Measurements from ENCODE around the gene WDR17.
A peak's percentile ranks its signal among the peaks of the same experiment; 100 is the strongest.
"Not testable (repeated sequence)": the region's sequence is repeated elsewhere in the genome, so short reads cannot be mapped to it uniquely, and the experiment has no call there.

The WDR17 gene

GRCh38 chr4:176195184-176195978 lies 129.7 kb downstream of the WDR17 start, which contains the start of gene SPATA4:
SPATA4 (minus strand) TSS chr4:176195585; CDS start chr4:176195562, 23 bp downstream.
- peak; percentile 93 for DNase-seq

- DNase-seq = no peak
Observed at GRCh38 chr4:176198316-176198903, 132.8 kb downstream of the WDR17 start.

- DNase-seq = no peak
Observed at GRCh38 chr4:176205299-176205698, 139.7 kb downstream of the WDR17 start.

- no peak for DNase-seq
Observed at GRCh38 chr4:176207839-176208238, 142.2 kb downstream of the WDR17 start.

- DNase-seq = no peak
Observed at GRCh38 chr4:176209535-176209934, 143.9 kb downstream of the WDR17 start.

- no peak for DNase-seq
Observed at GRCh38 chr4:176210101-176210500, 144.5 kb downstream of the WDR17 start.

- no peak for DNase-seq
Observed at GRCh38 chr4:176210579-176211296, 145.1 kb downstream of the WDR17 start.

- DNase-seq = not testable (repeated sequence)
Observed at GRCh38 chr4:176212351-176212750, 146.7 kb downstream of the WDR17 start.

- no peak for DNase-seq
Observed at GRCh38 chr4:176217510-176217909, 151.9 kb downstream of the WDR17 start.

GRCh38 chr4:176222149-176222548 lies 156.5 kb downstream of the WDR17 start:
- no peak for DNase-seq

GRCh38 chr4:176223561-176223960 lies 157.9 kb downstream of the WDR17 start:
- no peak for DNase-seq

GRCh38 chr4:176226736-176227135 lies 161.1 kb downstream of the WDR17 start:
- no peak for DNase-seq

- no peak for DNase-seq
Observed at GRCh38 chr4:176229645-176230044, 164.0 kb downstream of the WDR17 start.

Measured in activated CD4-positive, alpha-beta T cell treated with anti-CD3 and anti-CD28 coated beads, Interleukin-2, amount 50 U/mL, for 1 hour (primary cell).